ENCODE results near the gene ASB13.

ASB13 gene

GRCh38 chr10:5589661-5590511, 76.5 kb downstream of the ASB13 start:
- DNase-seq (ENCODE audit: low read depth in 2 of 2): no peak

DNA sequence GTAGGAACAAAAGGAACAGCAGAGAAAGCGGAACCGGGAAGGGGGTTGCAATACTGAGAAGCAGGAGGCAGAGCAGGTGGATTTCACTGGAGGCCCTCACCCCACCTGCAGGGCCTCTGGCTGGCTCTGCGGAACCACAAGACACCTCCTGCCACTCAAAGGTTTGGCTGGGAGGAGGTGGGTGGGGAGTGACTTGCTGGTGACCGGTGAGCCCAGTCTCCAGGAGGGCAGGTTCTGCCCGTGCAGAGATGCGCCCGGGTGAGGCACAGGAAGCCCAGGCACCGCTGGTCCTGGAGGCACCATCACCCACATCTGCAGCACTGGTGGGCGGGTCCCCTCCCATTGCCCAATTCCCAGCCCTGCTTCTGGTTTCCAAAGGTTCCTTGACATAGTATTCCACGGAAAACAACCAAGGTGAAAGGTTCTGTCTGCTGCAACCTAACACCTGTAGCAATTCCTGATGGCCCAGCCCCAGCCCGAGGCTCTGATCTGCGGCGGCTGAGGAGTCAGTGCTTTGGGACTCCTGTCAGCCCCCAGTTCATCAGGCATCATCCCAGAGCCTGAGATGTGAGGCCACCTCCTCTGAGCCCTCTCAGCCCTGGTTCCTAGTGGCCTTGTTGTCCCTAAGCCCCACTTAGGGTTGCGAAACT, 77.3 kb downstream of the ASB13 start:
- no peak for DNase-seq (ENCODE audit: low read depth in 2 of 2)

Data from stimulated activated CD8-positive, alpha-beta memory T cell treated with anti-CD3 and anti-CD28 coated beads, Interleukin-7, amount 100 ng/mL, for 4 hours (primary cell).